ENCODE data around the gene LYSMD2.

The LYSMD2 gene

GRCh38 chr15:51675234-51675633, 62.2 kb downstream of the LYSMD2 start:
- no peak overlapping the region for H3K4me3 ChIP-seq (ENCODE audit: low read length)
- no peak for DNase-seq (ENCODE audit: low read depth)
- TF ChIP-seq, protein P1, sequence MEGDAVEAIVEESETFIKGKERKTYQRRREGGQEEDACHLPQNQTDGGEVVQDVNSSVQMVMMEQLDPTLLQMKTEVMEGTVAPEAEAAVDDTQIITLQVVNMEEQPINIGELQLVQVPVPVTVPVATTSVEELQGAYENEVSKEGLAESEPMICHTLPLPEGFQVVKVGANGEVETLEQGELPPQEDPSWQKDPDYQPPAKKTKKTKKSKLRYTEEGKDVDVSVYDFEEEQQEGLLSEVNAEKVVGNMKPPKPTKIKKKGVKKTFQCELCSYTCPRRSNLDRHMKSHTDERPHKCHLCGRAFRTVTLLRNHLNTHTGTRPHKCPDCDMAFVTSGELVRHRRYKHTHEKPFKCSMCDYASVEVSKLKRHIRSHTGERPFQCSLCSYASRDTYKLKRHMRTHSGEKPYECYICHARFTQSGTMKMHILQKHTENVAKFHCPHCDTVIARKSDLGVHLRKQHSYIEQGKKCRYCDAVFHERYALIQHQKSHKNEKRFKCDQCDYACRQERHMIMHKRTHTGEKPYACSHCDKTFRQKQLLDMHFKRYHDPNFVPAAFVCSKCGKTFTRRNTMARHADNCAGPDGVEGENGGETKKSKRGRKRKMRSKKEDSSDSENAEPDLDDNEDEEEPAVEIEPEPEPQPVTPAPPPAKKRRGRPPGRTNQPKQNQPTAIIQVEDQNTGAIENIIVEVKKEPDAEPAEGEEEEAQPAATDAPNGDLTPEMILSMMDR (IDR thresholded peaks at IDR 0.05; ENCODE audit: insufficient read depth, low read depth, low read length, missing control alignments), result no peak
